GM12873 (cell line): ENCODE measurements around the gene CDC14A.
A peak's percentile ranks its signal among the peaks of the same experiment; 100 is the strongest.

ENCODE experiments used
- CTCF ChIP-seq: IDR thresholded peaks from 2 replicates; pipeline ENCODE4 v1.5.1; 2012; ENCODE audit warnings: low read depth, mild to moderate bottlenecking, moderate library complexity, low read length, control low read depth; ENCODE audit not compliant: insufficient read depth; ENCODE audit errors: missing control alignments

The CDC14A gene

GRCh38 chr1:100422065-100422464 lies 69.8 kb downstream of the CDC14A start:
- no peak for TF ChIP-seq CTCF

GRCh38 chr1:100423832-100424337 lies 71.6 kb downstream of the CDC14A start:
- TF ChIP-seq CTCF = peak; percentile 19

- no peak for TF ChIP-seq CTCF
Observed at GRCh38 chr1:100428160-100428559, 75.9 kb downstream of the CDC14A start.

GRCh38 chr1:100430325-100430756 lies 78.0 kb downstream of the CDC14A start:
- TF ChIP-seq CTCF = no peak

- TF ChIP-seq CTCF = no peak
Observed at GRCh38 chr1:100431954-100432353, 79.6 kb downstream of the CDC14A start.

- TF ChIP-seq CTCF = no peak
Observed at GRCh38 chr1:100433563-100433962, 81.3 kb downstream of the CDC14A start.

GRCh38 chr1:100434831-100435230 lies 82.5 kb downstream of the CDC14A start:
- TF ChIP-seq CTCF = no peak
